HG03066 (cell line): ENCODE results near the gene UBE2E2.

Experiments used
- ATAC-seq: cut with Tn5 transposase; IDR thresholded peaks from one replicate; pipeline ENCODE4 v1.9.1; 2021; ENCODE audit warnings: low read depth; ENCODE audit not compliant: unreplicated experiment

The UBE2E2 gene

DNA sequence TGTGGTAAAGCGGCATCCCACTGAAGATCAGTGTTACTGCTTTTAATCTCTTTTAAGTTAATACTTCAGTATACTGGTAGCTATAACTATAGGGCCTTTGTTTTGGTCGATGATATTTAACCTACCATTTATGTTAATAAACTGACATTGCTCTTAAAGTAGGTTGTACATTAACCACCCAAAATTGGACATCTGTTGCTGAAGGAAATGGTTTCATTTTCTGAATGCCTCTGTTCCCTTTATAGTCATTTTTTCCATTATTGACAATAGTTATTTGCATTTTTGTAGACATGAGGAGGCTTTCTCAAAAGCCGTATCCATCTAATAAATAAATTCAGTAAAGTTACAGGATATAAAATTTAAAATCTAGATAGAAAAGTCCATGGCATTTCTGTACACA lies 350.2 kb downstream of the UBE2E2 start:
- ATAC-seq = no peak

DNA sequence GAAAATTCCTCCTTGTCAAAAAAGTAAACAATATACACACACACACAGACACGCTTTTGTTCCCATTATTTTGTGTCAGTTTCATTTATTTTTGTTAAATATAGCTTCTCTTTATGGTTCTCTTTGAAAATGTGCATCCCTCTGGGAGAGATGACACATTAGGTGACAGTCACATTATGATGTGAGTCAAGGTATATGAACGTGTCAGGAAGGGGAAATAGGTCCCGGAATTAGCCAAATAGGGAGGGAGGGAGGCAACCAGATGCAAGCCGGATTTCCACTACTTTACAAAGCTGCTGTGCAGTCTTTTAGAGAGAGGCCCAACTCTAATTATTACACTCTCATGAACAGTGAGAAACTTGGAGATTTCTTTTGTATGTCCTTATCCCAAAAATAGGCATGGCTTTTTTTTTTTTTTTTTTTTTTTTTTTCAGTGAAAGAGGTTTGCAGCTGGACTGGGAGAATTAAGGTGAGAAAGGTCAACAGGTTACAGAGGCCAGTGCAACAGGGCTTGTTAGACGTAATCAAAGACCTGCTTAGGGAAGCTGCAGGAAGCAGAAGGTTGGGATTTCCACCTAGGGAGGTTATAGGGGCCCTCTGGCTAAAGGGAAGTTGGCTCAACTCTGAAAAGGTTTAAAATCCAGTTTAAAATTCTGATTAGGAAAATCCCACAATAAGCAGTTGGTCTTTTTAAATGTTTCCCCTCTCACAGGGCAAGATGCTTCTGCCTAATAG lies 362.1 kb downstream of the UBE2E2 start:
- ATAC-seq = no peak

DNA sequence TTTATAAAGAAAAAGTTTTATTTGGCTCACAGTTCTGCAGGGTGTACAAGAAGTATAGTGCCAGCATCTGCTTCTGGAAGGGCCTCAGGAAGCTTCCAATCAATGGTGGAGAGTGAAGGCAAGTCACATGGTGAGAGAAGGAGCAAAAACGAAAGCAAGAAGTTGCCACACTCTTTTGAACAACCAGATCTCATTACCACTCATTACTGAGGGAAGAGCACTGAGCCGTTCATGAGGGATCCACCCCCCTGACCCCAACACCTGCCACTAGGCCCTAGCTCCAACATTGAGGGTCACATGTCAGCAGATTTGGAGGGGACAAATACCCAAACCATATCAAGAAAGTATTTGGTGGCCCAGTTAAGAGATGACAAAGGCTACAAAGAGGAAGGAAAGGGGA lies 363.4 kb downstream of the UBE2E2 start:
- no peak for ATAC-seq

DNA sequence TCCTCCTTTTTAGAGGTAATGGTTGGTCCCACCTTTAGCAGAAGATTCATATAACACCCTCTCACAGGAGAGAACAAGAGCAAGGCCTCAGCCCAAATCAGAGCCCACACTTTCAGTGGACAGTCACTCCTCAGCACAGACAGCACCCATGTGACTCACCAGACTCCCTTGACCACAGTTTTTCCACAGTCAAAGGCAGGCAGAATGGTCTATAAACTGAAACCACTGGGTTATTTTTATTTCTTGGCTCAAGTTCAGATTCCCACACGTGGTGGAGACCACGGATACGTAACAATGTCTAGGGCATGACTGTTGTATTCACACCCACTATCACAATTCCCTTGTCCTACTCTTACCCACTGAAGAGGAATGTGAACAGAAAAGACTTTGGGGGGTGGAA lies 364.8 kb downstream of the UBE2E2 start:
- ATAC-seq = no peak

GRCh38 chr3:23573827-23574226 lies 370.7 kb downstream of the UBE2E2 start:
- no peak for ATAC-seq

- no peak for ATAC-seq
Observed at GRCh38 chr3:23574822-23575315, 371.7 kb downstream of the UBE2E2 start.

GRCh38 chr3:23575697-23576096 lies 372.6 kb downstream of the UBE2E2 start:
- no peak for ATAC-seq

GRCh38 chr3:23576379-23576959 lies 373.3 kb downstream of the UBE2E2 start:
- no peak for ATAC-seq

- no peak for ATAC-seq
Observed at GRCh38 chr3:23580096-23580713, 377.1 kb downstream of the UBE2E2 start.

- ATAC-seq = no peak
Observed at GRCh38 chr3:23583980-23584740, 381.0 kb downstream of the UBE2E2 start.

GRCh38 chr3:23587513-23587912 lies 384.4 kb downstream of the UBE2E2 start:
- ATAC-seq = no peak

DNA sequence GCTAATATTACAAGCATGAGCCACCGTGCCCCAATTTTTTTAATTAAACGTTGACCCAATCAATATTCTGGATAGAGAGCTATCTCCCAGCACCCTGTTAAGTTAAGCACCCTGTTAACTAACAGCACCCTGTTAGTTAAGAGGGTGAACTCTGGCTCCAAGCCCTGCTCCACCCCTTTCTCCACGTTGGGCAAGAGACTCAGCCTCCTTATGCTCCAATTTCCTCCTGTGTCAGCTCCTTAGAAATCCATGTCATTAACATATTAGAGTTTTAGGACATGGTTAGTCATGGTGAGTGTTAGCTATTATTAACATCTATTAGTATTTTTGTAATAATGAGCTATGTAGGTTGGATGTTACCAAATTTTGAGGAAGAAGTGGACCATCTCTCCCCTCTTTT lies 385.4 kb downstream of the UBE2E2 start:
- ATAC-seq = no peak

- no peak for ATAC-seq
Observed at GRCh38 chr3:23589602-23590001, 386.5 kb downstream of the UBE2E2 start.

DNA sequence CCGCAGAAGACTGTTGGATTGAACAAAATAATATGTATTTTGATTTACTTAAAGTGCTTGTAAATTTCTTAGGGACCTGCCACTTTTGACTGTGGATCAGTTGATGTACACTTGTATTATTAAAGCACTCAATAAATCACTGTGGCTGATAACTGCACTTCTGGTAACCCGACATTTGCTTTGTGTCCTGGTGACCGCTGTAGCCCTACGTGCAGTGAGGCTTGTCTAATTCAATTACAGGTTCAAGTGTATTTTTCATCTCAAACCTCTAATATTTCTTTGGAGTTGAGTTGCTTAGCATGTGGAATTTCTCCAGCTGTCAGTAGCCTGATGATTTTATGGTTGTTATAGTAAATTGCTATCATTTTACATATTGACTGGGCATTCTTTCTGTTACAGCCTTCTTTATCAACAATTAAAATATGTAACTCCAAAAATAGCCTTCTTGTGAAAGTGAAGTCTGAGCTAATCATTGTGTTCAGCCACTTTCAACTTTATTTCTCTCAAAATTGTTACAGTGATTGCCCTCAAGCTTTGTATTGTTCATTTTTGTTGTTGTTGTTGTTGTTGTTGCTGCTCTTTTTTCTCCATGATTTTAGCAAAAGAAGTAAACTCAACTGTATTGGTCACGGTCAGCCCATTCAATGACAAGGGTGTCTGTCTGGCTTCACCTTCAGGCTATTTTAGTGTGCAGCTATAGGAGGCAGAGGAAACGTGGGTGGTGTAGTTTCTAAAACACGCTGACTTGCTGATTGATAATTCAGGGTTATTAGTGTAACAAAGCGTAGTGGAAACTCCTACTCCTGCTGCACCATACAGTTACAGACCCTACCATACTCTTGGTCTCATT lies 387.5 kb downstream of the UBE2E2 start:
- ATAC-seq = peak; percentile 94

DNA sequence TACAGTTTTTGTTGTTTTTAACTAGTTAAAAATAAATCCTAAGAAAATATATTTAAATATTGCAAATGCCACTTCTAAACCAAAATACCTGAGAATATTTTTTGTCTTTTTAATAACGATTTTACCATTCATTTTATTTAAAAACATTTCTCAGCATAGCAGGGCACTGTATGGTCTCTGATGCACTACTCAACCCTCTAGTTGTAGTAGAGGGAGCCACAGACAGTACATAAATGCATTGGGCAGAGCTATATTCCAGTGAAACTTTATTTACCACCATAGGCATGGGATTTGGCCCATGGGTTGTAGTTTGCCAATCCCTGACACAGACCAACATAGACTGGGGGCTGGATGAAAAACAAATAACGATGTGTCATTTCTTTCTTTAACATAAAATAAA lies 388.2 kb downstream of the UBE2E2 start:
- ATAC-seq = no peak

GRCh38 chr3:23592961-23593931 lies 390.1 kb downstream of the UBE2E2 start:
- ATAC-seq = no peak

DNA sequence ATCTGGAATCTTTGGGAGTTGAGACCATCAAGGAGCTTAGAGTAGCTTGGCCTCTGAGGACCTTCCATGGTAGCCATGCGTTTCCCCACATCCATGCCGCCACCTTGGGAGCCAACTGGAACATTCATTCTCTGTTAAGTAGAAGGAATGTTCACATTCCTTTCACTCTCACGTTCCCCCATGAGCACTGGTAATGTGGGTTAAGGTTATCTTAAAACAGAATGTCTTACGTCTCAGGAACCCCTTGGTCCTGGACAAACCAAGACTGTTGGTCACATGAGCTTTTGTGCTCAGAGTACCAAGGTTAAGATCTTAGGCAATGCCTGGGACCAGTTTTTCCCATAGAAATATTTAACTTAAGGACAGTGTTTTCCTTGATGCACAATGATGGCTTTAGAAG lies 390.9 kb downstream of the UBE2E2 start:
- no peak for ATAC-seq

- ATAC-seq = no peak
Observed at GRCh38 chr3:23594894-23595670, 392.0 kb downstream of the UBE2E2 start.
